GM12878 (cell line): ENCODE measurements around the gene HPS6. TPM values are rescaled to one million over a fixed set of nuclear protein-coding genes. Genes with fewer than 3 reads are reported as not detected.

Experiments used
- ATAC-seq: fragments of 200-7000 bp; cut with Tn5 transposase; 3 replicates; pipeline ENCODE4 v1.9.1; 2020; ENCODE audit warnings: mild to moderate bottlenecking, moderate library complexity
- BruUV-seq: library from RNA; stranded (reverse); fragments of 400-500 nt; replicated peaks from 2 replicates; lab custom pipeline; 2021; lab: Mats Ljungman, UMichigan
- CTCF ChIA-PET: fragments of 300-600 bp; sonication (Branson Sonifier 250); formaldehyde crosslinking; extraction: SDS; loops from one replicate; lab custom pipeline; 2021; ENCODE audit warnings: inconsistent platforms; lab: Yijun Ruan, JAX
- POLR2A ChIA-PET: fragments of 350-600 bp; formaldehyde crosslinking; extraction: SDS; loops from one replicate; lab custom pipeline; 2021; ENCODE audit warnings: inconsistent platforms; lab: Charles Lee
- RAD21 ChIA-PET: fragments of 300-600 bp; sonication (Branson Sonifier 250); formaldehyde crosslinking; loops from one replicate; lab custom pipeline; 2023; ENCODE audit warnings: antibody characterized with exemption; ENCODE audit not compliant: unreplicated experiment; lab: Charles Lee
- SMC1A ChIA-PET: fragments of 300-600 bp; sonication (Branson Sonifier 250); formaldehyde crosslinking; loops from one replicate; lab custom pipeline; 2023; ENCODE audit not compliant: unreplicated experiment, uncharacterized antibody; lab: Charles Lee
- DNase-seq: peaks from one replicate; pipeline ENCODE4 v3.0.0-alpha.2; 2011; ENCODE audit warnings: low read depth, low spot score
- FAIRE-seq: peaks from 3 replicates; lab custom pipeline; 2011; peaks lifted over from hg19 to GRCh38; lab: Jason Lieb, UNC
- H2AFZ ChIP-seq: 2 replicates; pipeline ENCODE4 v1.6.0; 2011; ENCODE audit warnings: low read depth, low read length, control low read depth; ENCODE audit not compliant: control insufficient read depth
- H3K27ac ChIP-seq: 2 replicates; pipeline ENCODE4 v1.5.1; 2011; ENCODE audit warnings: control low read depth; ENCODE audit not compliant: control insufficient read depth, insufficient read depth
- H3K27me3 ChIP-seq, 2 experiments: replicated peaks in 1 of 2; 2 replicates each; pipeline versions ENCODE4 v1.6.0 to v1.6.1; 2011; ENCODE audit warnings: low read length in 1 of 2; ENCODE audit not compliant: control insufficient read depth in 2 of 2, insufficient read depth in 2 of 2
- H3K36me3 ChIP-seq, 2 experiments: 2 replicates each; pipeline ENCODE4 v1.5.1; 2011; ENCODE audit warnings: low read length in 1 of 2; ENCODE audit not compliant: control insufficient read depth in 2 of 2, insufficient read depth in 2 of 2
- H3K4me1 ChIP-seq: 2 replicates; pipeline ENCODE4 v1.6.1; 2011; ENCODE audit warnings: mild to moderate bottlenecking, low read length, moderate library complexity, mixed read lengths; ENCODE audit not compliant: control insufficient read depth, insufficient read depth
- H3K4me2 ChIP-seq: 2 replicates; pipeline ENCODE4 v1.6.0; 2011; ENCODE audit warnings: control low read depth; ENCODE audit not compliant: control insufficient read depth, insufficient read depth
- H3K4me3 ChIP-seq: fragments of 200-600 bp; sonication (generic); 2 replicates; pipeline ENCODE4 v1.5.1; 2016
- H3K79me2 ChIP-seq: 2 replicates; pipeline ENCODE4 v1.6.0; 2011; ENCODE audit warnings: low read length; ENCODE audit not compliant: control insufficient read depth, insufficient read depth
- H3K9ac ChIP-seq: 2 replicates; pipeline ENCODE4 v1.8.0; 2011; ENCODE audit warnings: low read length, control low read depth, mixed read lengths; ENCODE audit not compliant: control insufficient read depth, insufficient read depth
- H3K9me3 ChIP-seq: replicated peaks from 3 replicates; pipeline ENCODE4 v1.5.1; 2011; ENCODE audit warnings: mild to moderate bottlenecking, low read length; ENCODE audit not compliant: control insufficient read depth, insufficient read depth
- H4K20me1 ChIP-seq: 2 replicates; pipeline ENCODE4 v1.6.0; 2011; ENCODE audit not compliant: control insufficient read depth, insufficient read depth
- CBX5 ChIP-seq: sonication (generic); IDR thresholded peaks from 2 replicates; pipeline ENCODE4 v1.6.1; 2016; ENCODE audit warnings: low read depth, moderate library complexity, mild to moderate bottlenecking, inconsistent platforms
- CHD1 ChIP-seq: IDR thresholded peaks from 2 replicates; pipeline ENCODE4 v1.6.1; 2012; ENCODE audit warnings: low read depth, low read length, improper control_type of control experiment
- IRF5 ChIP-seq: fragments of 450-650 bp; IDR thresholded peaks from 2 replicates; pipeline ENCODE4 v1.6.1; 2017; ENCODE audit warnings: borderline replicate concordance
- JUNB ChIP-seq: IDR thresholded peaks from 2 replicates; pipeline ENCODE4 v1.6.1; 2016; ENCODE audit warnings: antibody characterized with exemption, mild to moderate bottlenecking
- KAT2A ChIP-seq: conservative IDR thresholded peaks from 2 replicates; pipeline ENCODE4 v1.6.1; 2011; ENCODE audit warnings: low read depth, low read length; ENCODE audit not compliant: control insufficient read depth
- POU2F2 ChIP-seq: IDR thresholded peaks from 3 replicates; pipeline ENCODE4 v1.6.1; 2011; ENCODE audit warnings: low read depth, mild to moderate bottlenecking, low read length, borderline replicate concordance
- RUNX3 ChIP-seq: IDR thresholded peaks from 2 replicates; pipeline ENCODE4 v1.6.1; 2012; ENCODE audit warnings: low read length, inconsistent platforms
- SMC3 ChIP-seq: IDR thresholded peaks from 2 replicates; pipeline ENCODE4 v1.6.1; 2011; ENCODE audit warnings: low read length, improper control_type of control experiment, borderline replicate concordance
- TCF12 ChIP-seq: IDR thresholded peaks from 2 replicates; pipeline ENCODE4 v1.6.1; 2011; ENCODE audit warnings: low read depth, mild to moderate bottlenecking, low read length
- ZZZ3 ChIP-seq: IDR thresholded peaks from 2 replicates; pipeline ENCODE4 v1.6.1; 2011; ENCODE audit warnings: low read depth; ENCODE audit not compliant: control insufficient read depth, insufficient read length
- WGBS: methylation state at CpG from one replicate; pipeline ENCODE4 v1.1.6; 2016; ENCODE audit warnings: low lambda C conversion rate; ENCODE audit not compliant: insufficient replicate concordance, insufficient coverage; ENCODE audit errors: missing lambda C conversion rate; 5-methylcytosine and 5-hydroxymethylcytosine counted together
- in situ Hi-C: fragments of 300-500 bp; cut with MboI; formaldehyde crosslinking; loops from 9 replicates; pipeline ENCODE4 v1.14.3; 2018; ENCODE audit warnings: mixed read lengths
- intact Hi-C: fragments of 100-400 bp; cut with micrococcal nuclease; formaldehyde crosslinking; loops from one replicate; pipeline ENCODE4 v1.14.2; 2022; ENCODE audit not compliant: unreplicated experiment
- polyA plus RNA-seq, 11 experiments: library from polyadenylated mRNA; depleted of rRNA in 4 of 11; unstranded in 6 of 11; stranded (reverse) in 5 of 11; fragments of >200 nt; fragmentation: Nextera tagmentation in 4 of 11; fragmentation: Illumina TruSeq in 1 of 11; extraction: Ambion mirVana in 4 of 11; extraction: Trizol in 1 of 11; gene quantifications; 1 replicate in 1 of 11; 2 replicates in 10 of 11; pipeline versions ENCODE4 v1.2.1 to v1.2.3, GENCODE V29; 2011 to 2016; ENCODE audit warnings: inconsistent platforms in 2 of 11, missing spikeins in 2 of 11, low read depth in 1 of 11
- total RNA-seq, 4 experiments: library from RNA; depleted of rRNA in 3 of 4; stranded (reverse); fragments of >200 nt in 3 of 4; fragmentation: Illumina TruSeq in 1 of 4; extraction: Trizol in 1 of 4; gene quantifications; 2 replicates each; pipeline versions ENCODE4 v1.2.1 to v1.2.3, GENCODE V29; 2013 to 2021
- TF ChIP-seq, protein P1 (sequence below): fragments of 450-650 bp; IDR thresholded peaks from 2 replicates; pipeline ENCODE4 v1.6.1; 2017; ENCODE audit warnings: mild to moderate bottlenecking, moderate library complexity

The HPS6 gene
- total and polyA plus RNA-seq, 10 of the 15 experiments (the other 5 are each of a cell fraction or from before 2014, with no cell fraction given) = 1.4 to 28.0 (median 12.0) TPM

DNA sequence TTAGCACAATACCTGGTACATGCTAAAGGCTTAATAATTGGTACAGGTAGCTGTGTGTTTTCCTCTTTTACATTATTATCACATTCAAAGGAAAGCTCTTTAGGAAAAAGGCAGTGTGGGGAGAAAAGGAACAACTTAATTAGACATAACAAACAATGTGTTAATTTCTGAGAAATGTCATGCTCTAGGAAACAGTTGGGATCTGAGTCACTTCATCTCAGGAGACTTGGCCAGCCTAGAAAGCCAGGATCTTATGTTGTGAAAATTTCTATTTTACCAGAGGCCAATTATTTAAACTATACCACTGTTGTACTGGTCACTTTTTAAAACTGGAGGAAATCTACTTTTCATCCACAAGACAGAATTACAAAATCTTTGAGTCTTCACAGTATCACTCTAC is 48.7 kb upstream of the HPS6 start (continued):
- TF ChIP-seq, protein P1, sequence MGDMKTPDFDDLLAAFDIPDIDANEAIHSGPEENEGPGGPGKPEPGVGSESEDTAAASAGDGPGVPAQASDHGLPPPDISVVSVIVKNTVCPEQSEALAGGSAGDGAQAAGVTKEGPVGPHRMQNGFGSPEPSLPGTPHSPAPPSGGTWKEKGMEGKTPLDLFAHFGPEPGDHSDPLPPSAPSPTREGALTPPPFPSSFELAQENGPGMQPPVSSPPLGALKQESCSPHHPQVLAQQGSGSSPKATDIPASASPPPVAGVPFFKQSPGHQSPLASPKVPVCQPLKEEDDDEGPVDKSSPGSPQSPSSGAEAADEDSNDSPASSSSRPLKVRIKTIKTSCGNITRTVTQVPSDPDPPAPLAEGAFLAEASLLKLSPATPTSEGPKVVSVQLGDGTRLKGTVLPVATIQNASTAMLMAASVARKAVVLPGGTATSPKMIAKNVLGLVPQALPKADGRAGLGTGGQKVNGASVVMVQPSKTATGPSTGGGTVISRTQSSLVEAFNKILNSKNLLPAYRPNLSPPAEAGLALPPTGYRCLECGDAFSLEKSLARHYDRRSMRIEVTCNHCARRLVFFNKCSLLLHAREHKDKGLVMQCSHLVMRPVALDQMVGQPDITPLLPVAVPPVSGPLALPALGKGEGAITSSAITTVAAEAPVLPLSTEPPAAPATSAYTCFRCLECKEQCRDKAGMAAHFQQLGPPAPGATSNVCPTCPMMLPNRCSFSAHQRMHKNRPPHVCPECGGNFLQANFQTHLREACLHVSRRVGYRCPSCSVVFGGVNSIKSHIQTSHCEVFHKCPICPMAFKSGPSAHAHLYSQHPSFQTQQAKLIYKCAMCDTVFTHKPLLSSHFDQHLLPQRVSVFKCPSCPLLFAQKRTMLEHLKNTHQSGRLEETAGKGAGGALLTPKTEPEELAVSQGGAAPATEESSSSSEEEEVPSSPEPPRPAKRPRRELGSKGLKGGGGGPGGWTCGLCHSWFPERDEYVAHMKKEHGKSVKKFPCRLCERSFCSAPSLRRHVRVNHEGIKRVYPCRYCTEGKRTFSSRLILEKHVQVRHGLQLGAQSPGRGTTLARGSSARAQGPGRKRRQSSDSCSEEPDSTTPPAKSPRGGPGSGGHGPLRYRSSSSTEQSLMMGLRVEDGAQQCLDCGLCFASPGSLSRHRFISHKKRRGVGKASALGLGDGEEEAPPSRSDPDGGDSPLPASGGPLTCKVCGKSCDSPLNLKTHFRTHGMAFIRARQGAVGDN = no peak
- TF ChIP-seq, all 136 proteins: peak for 0

DNA sequence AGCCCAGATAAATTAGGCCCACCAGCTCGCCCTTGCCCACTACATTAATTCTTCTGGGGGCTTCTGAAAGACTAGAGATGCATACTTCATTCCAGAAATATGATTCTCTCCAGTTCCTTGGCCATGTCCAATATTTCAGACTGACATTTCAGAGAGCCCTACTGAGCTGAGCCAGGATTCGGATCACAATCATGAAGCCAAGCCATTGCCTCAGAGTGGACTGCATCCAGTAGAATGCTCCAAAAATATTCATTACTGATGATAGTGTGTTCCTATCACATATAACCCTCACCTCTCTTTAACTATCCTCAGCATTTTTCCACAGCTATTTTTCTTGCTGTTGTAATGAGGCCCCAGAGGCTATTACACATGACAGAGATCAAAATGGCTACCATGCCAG is 47.9 kb upstream of the HPS6 start:
- ChIA-PET SMC1A (interaction anchor here (0.9 to 1.7 kb wide), 7 partner anchors 9 to 177 kb away, joined by 3 to 6 read pairs (median 3); no protein-coding TSS in a partner anchor), RAD21 (interaction anchor here (1.2 kb wide), 1 partner anchor 176 kb away, joined by 5 read pairs; no protein-coding TSS in a partner anchor), POLR2A (interaction anchor here (1.1 kb wide), 1 partner anchor 120 kb away, joined by 3 read pairs; no protein-coding TSS in a partner anchor), CTCF (interaction anchor here (0.6 to 4.0 kb wide), 11 partner anchors 8 to 233 kb away, joined by 3 to 13 read pairs (median 3); no protein-coding TSS in a partner anchor)
- ATAC-seq = no peak
- 50% methylated on average over 2 of the region's 2 CpGs for WGBS
- Histone ChIP-seq H3K4me2 (no peak overlapping the region), H3K9ac (no peak overlapping the region), H3K27me3 (no peaks in the 10 kb centered on the region), H3K4me1 (no peaks in the 10 kb centered on the region), H3K9me3 (no peaks in the 10 kb centered on the region; the same call in 2 of the 3 replicates), H3K79me2 (no peaks in the 10 kb centered on the region), H4K20me1 (no peaks in the 10 kb centered on the region), H3K27ac (no peak overlapping the region), H3K4me3 (no peak overlapping the region), H3K36me3 (peaks cover 0 to 14% of the 10 kb centered on the region in 2 experiments; a peak in 3 of 4 replicates), H2AFZ (no peak overlapping the region)
- intact Hi-C loops = no loop called here
- in situ Hi-C loops = no loop called here
- BruUV-seq = no TSS peak
- no peak for FAIRE-seq
- TF ChIP-seq POU2F2 (no peak), IRF5 (no peak), TCF12 (no peak), RUNX3 (no peak), JUNB (no peak), CBX5 (no peak), CHD1 (no peak), SMC3 (no peak), ZZZ3 (no peak), KAT2A (no peak)
- no peak for DNase-seq
